NCI-H146 treated with DMSO at 0.1 percent for 48 hours (cell line): ENCODE data around the gene RBM33.

ENCODE experiments used
- DNase-seq: peaks from one replicate; lab custom pipeline; 2025; ENCODE audit not compliant: unreplicated experiment; lab: John Stamatoyannopoulos, UW

Gene RBM33

DNA sequence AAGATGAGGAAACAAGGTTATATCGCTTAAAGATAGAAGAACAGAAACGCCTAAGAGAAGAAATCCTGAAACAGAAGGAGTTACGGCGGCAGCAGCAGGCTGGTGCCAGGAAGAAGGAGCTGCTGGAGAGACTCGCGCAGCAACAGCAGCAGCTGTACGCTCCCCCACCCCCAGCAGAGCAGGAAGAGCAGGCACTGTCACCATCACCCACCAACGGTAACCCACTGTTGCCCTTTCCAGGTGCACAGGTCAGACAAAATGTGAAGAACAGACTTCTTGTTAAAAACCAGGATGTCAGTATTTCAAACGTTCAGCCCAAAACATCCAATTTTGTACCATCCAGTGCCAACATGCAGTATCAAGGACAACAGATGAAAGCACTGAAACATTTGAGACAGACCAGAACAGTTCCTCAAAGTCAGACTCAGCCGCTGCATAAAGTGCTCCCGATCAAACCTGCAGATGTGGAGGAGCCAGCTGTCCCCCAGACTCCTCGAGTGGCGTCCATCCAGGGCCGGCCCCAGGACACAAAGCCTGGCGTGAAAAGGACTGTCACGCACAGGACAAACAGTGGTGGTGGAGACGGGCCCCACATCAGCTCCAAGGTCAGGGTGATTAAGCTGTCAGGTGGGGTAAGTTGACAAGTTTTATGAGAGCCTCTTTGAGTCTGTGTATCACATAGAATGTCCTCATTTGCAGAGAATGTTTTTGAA is 100.7 kb downstream of the RBM33 start:
- no peak for DNase-seq

DNA sequence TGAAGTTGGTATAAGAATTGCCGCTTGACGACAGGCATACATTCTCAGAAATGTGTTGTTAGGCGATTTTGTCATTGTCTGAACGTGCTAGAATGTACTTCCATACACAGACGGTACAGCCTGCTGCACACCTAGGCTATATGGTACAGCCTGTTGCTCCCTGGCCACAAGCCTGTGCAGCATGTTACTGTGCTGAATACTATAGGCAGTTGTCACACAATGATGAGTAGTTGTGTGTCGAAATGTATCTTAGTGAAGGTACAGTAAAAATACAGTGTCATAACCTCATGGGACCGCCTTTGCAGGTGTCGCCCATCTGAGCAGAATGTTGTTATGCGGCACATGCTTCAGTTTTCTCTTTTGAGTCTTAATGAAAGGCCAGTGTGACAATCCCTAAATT is 101.3 kb downstream of the RBM33 start:
- DNase-seq, result no peak

DNA sequence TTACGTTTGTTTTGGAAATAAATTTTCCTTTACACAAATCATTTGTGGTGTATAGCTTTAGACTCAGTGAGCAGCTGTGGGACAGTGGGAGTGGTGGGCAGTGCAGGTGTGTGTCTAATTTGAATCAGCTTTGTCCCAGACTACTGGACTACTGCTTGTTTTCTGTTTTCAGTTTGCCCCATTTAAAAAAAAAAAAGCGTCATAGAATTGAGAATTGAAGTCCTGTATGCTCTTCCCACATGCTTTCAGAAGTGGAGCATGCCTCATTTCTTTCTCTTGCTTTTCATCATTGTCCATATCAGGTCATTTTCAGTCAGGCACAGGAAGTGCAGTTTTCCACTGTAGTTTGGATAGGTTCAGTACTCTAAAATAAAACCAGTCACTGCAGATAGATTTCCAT is 101.7 kb downstream of the RBM33 start:
- no peak for DNase-seq

DNA sequence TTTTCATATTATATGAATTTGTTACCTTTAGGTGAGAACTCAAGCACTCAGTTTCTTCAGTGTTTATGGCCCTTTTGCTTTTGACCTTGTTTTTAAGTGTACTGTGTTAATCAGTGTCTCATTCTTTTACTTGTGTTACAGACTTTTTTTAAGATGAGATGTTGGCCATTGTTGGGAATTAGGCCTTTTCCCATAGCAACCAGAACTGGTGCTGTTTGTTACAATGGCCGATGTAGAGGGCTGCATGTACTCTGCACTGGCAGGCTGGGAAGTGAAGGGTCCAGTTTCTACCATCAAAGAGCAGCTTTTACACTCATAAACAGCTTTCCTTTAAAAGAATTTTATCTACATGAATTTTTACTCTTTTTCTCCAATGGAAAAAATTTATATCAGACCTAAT is 102.7 kb downstream of the RBM33 start:
- no peak for DNase-seq

DNA sequence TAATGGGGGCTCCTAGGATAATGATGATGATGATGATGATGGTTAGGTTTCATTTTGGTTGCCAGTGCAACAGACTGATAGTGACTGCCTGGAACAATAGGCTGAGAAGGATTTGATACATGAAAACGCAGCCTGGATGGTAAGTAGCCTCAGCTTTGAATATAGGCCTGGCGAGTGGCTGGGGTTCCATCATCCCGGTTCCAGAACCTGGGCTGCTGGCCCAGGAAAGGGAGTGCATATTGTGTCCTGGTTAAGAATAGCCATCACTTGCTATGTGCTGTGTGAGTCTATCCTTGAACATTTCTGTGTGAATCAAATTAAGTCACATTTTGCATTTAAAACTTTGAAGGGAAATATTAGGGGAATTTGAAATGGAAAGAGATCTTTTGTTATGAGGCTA is 105.1 kb downstream of the RBM33 start:
- DNase-seq, result no peak

DNA sequence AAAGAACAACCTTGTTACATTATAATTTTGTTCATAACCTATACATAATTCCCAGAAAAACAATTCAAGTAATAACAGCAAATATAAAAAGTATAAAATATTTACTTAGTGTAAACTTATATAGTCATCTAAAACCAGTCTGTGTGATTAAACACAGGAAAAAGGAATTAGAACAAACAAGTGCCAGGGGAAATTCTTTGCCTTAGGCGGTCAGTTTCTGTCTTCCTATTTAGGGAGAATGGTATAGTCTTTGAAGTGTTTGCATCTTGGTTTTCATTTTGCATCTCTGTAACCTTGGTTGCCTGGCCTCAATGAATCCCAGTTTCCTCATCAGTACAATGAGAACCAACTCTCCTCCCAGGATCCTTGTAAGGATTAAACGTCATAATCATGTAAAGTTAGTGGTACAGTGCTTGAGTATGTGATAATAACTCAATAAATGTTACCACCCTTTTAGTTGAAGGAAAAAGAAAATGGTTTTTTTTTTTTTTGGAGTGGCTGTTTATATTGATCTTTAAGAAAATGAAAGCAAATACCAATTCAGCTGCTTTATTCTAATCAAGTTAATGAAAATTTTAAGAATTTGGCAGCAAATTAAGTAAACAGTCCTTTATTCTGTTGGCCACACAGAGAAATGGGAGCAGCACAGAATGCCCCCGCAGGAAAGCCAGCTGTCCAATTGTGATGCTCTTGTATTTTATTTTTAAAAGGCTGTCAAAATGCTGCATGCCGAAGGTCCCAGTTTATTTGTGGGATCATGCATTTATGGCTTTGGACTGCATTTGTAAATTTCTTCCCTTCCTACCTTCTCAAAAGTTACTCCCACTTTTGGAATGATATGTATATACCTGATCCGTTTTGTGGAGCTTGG is 106.0 kb downstream of the RBM33 start:
- no peak for DNase-seq

DNA sequence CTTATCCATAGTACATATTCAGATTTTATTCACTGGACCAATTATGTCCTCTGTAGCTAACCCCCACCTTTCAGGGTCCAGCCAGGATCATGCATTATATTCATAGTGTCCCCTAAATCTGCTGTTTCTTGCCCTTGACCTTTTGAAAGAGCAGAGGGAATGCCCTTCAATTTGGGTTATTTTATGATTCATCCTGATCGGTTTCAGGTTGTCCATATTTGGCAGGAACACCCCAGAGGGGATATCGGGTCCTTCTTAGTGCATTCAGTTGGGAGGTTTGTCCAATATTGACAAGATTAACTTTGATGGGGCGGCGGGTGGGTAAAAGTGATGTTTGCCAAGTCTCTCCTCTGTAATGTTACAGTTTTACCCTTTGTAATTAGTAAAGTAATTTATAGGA is 106.9 kb downstream of the RBM33 start:
- no peak for DNase-seq

DNA sequence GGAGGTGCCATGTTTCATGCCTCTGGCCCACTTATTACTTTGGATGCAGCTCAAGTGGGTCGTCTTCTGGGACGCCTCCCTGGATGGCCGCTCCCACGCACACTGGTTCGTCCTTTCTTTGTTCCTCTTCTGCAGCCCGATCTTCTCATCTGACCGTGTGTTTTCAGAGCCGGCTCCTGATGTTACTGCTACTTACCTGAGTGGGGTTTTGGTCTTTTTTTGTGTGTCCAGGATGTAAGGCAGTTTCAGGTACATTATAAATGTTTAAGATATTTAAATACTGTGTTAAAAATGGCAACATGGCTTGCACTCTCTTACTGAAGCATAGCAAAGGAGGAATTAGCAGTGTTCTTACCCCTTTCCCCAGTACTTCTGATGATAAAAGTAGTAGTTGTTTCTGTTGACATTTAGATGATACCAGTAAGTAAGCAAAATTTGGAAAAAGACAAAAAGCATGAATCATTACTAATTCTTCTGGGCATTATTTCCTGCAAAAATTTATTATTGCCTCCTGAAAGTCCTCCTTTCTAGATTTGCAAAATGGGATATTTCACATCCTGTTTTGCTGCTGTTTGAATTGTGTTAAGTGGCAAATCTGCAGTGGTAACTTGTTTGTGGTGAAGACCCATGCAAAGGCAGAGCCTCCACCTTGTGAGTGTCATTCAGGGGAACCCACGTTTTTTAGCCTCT is 108.4 kb downstream of the RBM33 start:
- no peak for DNase-seq

DNA sequence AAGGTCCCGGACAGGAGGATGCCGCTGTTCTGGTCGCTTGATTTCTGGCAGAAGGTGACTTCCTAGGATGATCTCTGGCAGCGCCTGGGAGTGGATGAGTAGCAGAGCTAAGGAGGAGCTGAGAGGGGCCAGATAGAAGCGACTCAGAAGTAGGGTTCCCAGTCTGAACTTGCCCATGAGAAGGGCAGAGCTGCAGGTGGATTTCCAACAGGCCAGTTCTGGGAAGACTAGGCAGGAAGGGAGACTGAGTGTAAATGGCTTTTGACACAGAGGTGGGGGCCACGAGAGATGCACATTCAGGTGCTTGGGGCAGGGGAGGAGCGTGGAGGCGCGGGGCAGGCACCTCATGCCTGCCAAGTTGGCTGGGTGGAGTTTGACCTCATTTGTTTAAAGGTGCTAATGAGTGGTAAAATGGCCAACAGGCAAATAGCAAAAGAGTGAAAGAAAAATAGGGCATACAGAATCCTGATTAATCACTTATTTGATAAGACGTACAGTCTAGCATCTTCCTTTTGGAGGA is 109.0 kb downstream of the RBM33 start:
- no peak for DNase-seq

DNA sequence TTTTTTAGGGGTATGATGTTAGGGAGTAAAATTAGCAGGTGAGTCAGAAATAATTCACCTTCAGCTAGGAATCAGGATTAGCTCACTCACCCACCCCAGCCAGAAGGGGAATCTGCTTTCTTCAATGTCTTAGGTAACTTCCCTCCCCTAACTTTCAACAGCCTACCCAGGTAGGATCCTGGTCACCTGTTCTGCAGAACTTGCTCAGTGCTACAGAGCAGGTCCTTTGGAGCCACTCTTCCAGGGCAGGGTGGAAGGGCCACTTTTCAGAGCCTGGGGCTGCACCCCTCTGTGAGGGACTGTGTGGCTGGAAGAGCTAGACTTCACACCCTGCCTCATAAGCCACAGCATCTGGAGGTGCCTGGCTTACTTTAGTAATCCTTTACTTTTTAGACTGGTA is 109.7 kb downstream of the RBM33 start:
- DNase-seq, result no peak

DNA sequence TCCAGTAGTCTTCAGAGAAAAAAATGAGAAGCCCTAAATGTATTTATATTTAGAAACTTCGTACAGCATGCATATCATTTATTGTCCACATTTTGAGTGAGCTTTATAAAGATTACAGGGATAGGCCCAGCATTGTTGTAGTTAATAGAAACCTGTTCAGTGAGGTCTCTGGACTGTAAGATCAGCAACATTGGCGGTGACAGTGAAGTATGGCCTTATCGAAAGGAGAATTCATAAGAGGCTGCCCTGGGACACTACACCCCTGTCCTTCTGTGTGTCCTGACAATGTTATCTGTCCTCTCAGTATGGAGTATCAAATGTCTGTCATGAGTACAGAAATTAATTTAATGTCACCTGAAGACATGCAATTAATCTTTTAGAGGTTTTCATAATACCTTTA is 110.6 kb downstream of the RBM33 start:
- DNase-seq, result no peak

DNA sequence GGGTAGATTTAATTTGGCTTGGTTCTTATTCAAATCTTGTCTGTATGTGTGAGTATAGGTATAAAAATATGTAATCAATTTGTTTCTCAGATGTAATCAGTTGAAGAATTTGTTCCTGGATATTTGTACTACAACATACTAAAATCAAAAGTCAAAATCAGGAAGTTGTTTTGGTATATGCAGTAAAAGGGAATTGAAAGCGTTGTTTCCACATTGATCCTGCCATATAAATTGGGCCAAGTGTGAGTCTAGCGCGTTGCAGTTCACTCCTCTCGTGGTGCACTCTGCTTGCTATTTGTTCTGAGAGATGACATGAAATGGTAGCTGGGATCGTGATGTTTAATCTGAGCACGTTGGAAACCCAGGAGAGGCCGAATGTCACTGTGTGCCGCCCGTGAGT is 111.9 kb downstream of the RBM33 start:
- no peak for DNase-seq

DNA sequence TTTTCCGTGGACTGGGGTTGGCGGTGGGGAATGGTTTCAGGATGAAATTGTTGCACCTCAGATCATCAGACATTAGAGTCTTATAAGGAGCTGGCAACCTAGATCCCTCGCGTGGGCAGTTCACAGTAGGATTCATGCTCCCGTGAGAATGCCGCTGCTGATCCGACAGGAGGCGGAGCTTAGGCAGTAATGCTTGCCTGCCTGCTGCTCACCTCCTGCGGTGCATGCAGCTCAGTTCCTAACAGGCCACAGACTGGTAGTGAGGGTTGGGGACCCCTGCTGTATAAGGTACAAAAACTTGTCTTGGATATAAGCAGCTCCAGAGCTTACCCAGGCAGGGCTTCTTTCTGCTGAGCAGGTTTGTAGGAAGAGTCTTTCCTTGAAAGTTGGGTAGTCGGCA is 113.9 kb downstream of the RBM33 start:
- no peak for DNase-seq

DNA sequence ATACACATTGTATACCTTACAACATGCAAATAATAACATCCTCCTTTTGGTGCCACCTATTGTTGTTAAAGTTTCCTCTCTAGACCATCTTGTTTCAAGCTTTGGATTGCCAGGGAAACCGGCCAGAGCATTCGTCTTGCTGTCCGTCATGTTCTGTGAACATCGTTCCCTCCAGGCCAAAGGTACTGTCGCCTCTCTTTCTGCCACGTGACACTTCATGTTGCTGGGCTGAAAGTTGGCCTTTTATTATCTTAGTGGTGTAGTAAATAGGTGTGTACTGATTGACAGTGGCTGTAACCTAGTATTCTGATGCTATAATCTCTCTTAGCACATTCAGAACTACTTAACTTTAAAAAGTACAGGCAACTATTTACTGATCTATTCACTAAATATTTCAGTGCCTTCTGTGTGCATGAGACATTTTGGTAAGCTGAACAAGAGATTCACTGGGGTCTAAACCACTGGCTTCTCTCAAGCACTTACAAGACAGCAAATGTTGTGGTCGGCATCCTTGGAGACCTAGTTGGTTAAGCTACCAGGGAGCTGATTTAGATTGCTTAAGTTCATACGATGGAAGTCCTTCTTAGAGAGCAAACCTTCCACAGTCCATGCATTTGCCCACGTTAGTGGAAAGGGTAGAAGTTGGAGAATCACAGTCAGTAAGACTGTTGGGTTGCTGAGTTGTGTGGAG is 115.4 kb downstream of the RBM33 start:
- DNase-seq, result no peak

DNA sequence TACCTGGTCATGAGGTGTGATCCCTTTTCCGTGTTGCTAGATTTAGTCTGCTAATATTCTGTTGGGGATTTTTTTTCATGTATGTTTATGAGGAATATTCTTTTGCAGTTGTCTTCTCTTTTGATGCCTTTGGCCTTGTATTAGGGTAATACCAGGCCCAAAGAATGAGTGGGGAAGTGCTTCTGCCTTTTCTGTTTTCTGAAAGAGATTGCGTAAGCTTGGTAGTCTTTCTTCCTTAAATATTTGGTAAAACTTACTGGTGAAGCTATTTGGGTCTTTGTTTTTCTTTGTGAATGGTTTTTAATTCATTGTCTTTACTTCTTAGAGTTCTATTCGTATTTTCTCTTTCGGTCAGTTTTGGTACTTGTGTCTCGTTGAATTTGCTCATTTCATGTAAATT is 116.7 kb downstream of the RBM33 start:
- no peak for DNase-seq

DNA sequence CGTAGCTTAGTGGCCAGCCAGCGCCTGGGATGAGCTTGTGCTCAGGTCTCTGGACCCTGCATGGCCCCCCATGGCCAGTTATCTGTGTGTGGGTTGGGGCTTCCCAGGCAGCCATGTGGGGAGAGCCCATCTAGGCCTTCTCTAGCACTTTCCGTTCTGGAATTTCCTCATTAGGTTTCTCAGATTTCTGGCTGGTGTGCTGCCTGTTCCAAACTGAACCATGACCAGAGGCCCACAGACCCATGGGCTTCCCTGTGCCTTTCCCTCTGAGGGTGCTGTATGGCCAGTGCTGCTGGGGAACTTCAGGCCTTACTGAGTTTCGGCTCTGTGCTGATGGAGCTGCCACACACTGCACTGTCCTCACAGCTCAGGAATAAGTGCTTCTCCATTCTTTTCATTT is 117.6 kb downstream of the RBM33 start:
- DNase-seq, result no peak

DNA sequence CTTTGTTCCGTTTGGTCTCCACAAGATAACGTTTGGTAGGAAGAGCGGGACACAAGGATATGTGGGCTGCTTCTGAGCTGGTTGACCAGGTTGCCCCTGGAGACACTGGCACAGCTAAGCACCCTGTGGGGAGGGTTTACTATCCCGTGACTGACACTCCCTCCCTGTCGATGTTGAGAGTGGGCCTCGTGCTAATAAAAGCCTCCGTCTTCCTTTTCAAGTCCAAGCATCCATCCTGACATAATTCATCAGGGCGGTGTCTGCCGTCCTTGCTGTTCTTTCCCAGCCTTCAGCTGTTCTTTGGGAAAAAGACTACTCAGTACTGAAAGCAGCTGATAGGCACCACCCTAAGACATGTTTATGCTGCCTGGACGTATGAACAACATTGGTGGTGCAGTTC is 118.2 kb downstream of the RBM33 start:
- DNase-seq, result no peak

DNA sequence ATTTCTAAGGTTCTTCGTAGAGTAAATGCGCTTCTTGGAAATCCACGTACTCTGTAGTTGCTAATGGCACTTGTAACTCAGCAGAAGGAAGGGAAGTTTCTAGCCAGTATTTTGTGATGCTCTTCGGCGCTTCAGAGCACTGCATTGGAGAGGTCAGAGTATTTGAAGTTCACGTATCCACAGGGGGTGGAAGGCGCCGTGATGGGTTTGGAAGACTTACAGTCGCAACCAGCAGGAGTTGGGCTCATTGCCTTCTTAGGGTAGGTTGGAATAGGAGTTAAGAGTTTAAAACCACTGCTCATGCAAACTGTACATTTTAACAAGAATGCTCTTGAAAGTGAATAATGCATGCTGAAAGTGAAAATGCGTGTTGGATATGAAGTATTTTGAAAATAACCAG is 118.7 kb downstream of the RBM33 start:
- DNase-seq, result no peak

DNA sequence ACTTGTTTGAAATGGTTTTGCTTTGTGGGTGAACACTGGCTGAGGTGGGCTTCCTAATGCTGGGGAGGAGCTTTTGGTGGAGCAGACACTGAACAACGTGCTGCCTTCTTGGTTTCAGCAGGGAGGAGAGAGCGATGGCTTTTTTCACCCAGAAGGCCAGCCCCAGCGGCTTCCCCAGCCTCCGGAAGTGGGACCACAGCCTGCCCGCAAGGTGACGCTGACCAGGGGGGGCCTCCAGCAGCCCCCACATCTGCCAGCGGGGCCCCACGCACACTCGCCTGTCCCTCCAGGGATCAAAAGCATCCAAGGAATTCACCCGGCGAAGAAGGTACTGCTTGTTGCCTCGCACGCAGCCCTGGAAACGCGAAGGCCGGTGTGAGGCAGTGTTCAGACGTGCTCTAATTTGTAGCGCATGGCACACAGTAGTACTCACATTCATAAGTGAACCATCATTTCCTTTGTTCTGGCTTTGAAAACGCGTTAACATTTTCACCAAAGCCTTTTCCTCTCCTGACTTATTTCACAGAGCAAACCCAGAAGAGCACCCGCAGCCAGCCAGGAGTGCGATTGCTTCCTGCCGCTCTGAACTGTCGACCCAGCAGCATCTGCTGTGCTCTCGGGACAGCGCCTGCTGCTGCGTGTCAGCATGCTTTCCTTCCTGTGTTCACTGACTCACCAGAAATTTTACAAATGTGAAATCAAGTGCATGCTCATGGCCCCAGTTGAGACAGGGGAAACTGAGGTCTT is 119.4 kb downstream of the RBM33 start:
- DNase-seq, result no peak

DNA sequence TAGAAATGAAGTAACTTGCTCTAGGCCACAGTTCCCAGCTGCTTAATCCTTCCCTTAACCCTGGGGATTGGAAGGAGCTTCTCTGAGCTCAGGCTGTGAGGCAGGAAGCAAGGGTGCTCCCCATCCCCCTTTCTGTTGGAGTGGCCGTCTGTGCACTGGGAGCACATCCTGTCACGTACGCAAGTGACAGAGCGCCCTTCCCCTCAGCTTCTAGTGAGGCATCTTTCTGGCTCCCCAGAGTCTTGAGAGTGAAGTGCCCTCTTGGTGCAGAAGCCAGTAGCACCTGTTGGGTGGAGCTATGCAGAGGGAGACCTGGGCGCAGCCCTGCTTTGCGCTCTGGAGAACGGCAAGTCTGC is 120.0 kb downstream of the RBM33 start:
- DNase-seq, result no peak

DNA sequence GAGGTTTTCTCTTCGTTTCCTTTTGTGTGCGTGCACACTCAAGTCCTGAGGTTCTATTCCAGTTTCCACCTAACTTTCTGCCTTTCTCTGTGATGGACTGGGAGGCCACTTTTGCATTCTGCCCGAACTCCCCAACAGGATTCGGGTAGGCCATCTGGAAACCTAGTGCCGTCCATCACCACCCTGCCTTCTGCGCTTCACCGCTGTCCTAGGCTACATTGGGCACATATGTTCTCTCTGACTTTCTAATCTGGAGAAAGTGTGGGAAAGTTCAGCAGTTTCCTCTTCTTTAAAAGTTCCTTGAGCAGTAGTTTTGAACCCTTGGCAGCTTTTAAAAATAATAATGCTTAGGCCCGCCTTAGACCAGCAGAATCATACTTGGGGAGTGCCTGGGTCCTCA is 121.0 kb downstream of the RBM33 start:
- DNase-seq, result no peak
